Activated gamma-delta T cell treated with Interleukin-2 at 50 U/mL for 16 hours (primary cell): ENCODE measurements around the gene CIART.
"Not testable (repeated sequence)": the region's sequence is repeated elsewhere in the genome, so short reads cannot be mapped to it uniquely, and the experiment has no call there.

Source experiments
- DNase-seq: peaks from one replicate; pipeline ENCODE4 v3.0.0-alpha.2; 2020

Gene CIART

GRCh38 chr1:150281758-150282557 lies at the start of gene CIART:
Gene CIART, plus strand, starts transcription at chr1:150282554. Its CDS starts 714 bp downstream, at chr1:150283268.
- peak; percentile 68 for DNase-seq

- DNase-seq = not testable (repeated sequence)
Measured at GRCh38 chr1:150232921-150233320, 49.4 kb upstream of the CIART start.

- no peak for DNase-seq
Measured at GRCh38 chr1:150233359-150234308, 48.7 kb upstream of the CIART start.

GRCh38 chr1:150234309-150234565 lies 48.1 kb upstream of the CIART start:
- DNase-seq = no peak

- peak; percentile 80 for DNase-seq
Measured at GRCh38 chr1:150234566-150235293, 47.6 kb upstream of the CIART start.

GRCh38 chr1:150235294-150235851 lies 47.0 kb upstream of the CIART start:
- DNase-seq = peak; percentile 17

- DNase-seq = peak; percentile 94
Measured at GRCh38 chr1:150235852-150236613, 46.3 kb upstream of the CIART start, which contains the start of gene ANP32E. Gene ANP32E, minus strand, starts transcription at chr1:150236112. Its CDS starts 326 bp downstream, at chr1:150235786.

GRCh38 chr1:150236614-150237100 lies 45.7 kb upstream of the CIART start:
- DNase-seq = no peak

- DNase-seq = not testable (repeated sequence)
Measured at GRCh38 chr1:150237176-150237575, 45.2 kb upstream of the CIART start.

GRCh38 chr1:150237746-150238145 lies 44.6 kb upstream of the CIART start:
- DNase-seq = no peak

GRCh38 chr1:150243003-150243402 lies 39.4 kb upstream of the CIART start:
- no peak for DNase-seq

- DNase-seq = no peak
Measured at GRCh38 chr1:150249936-150250335, 32.4 kb upstream of the CIART start.

- DNase-seq = no peak
Measured at GRCh38 chr1:150256198-150256553, 26.2 kb upstream of the CIART start.

GRCh38 chr1:150256554-150257341 lies 25.6 kb upstream of the CIART start:
- no peak for DNase-seq

GRCh38 chr1:150257624-150258585 lies 24.4 kb upstream of the CIART start, which contains the start of gene CA14:
Gene CA14, plus strand, starts transcription at chr1:150257774. Its CDS starts 355 bp downstream, at chr1:150258129.
- no peak for DNase-seq

- DNase-seq = no peak
Measured at GRCh38 chr1:150259217-150259616, 23.1 kb upstream of the CIART start.

GRCh38 chr1:150259758-150260669 lies 22.3 kb upstream of the CIART start:
- no peak for DNase-seq

- no peak for DNase-seq
Measured at GRCh38 chr1:150261367-150261766, 21.0 kb upstream of the CIART start.
